Mesendoderm (in vitro differentiated cells): ENCODE measurements around the gene U2SURP. TPM values are rescaled to one million over a fixed set of nuclear protein-coding genes. Genes with fewer than 3 reads are reported as not detected.

Experiments used
- DNase-seq: peaks from one replicate; pipeline ENCODE4 v3.0.0; 2013
- H2AK5ac ChIP-seq: 2 replicates; pipeline ENCODE4 v1.6.1; 2013; ENCODE audit warnings: low read length, inconsistent platforms
- H2BK120ac ChIP-seq: 2 replicates; pipeline ENCODE4 v1.6.1; 2013; ENCODE audit warnings: low read depth, mild to moderate bottlenecking, low read length, moderate library complexity, mixed read lengths
- H2BK15ac ChIP-seq: replicated peaks from 2 replicates; pipeline ENCODE4 v1.6.1; 2013; ENCODE audit warnings: low read depth, mild to moderate bottlenecking, moderate library complexity
- H2BK5ac ChIP-seq: 2 replicates; pipeline ENCODE4 v1.6.1; 2013; ENCODE audit warnings: low read length, inconsistent platforms
- H3K18ac ChIP-seq: 2 replicates; pipeline ENCODE4 v1.6.1; 2013; ENCODE audit warnings: mild to moderate bottlenecking, low read length, mixed read lengths
- H3K23ac ChIP-seq: one replicate; pipeline ENCODE4 v1.6.1; 2013; ENCODE audit warnings: low read length
- H3K27ac ChIP-seq: 2 replicates; pipeline ENCODE4 v1.5.1; 2013; ENCODE audit warnings: low read depth, mild to moderate bottlenecking, inconsistent platforms, low read length, moderate library complexity
- H3K27me3 ChIP-seq: 2 replicates; pipeline ENCODE4 v1.6.1; 2013; ENCODE audit warnings: low read length, control low read depth, mild to moderate bottlenecking, inconsistent platforms; ENCODE audit not compliant: insufficient read depth, poor library complexity
- H3K36me3 ChIP-seq: 2 replicates; pipeline ENCODE4 v1.6.1; 2013; ENCODE audit warnings: low read length, inconsistent platforms; ENCODE audit not compliant: control insufficient read depth, insufficient read depth
- H3K4ac ChIP-seq: one replicate; pipeline ENCODE4 v1.6.1; 2013; ENCODE audit warnings: low read depth, mild to moderate bottlenecking, low read length, moderate library complexity
- H3K4me1 ChIP-seq: 2 replicates; pipeline ENCODE4 v1.6.1; 2013; ENCODE audit warnings: low read depth, low read length, inconsistent platforms; ENCODE audit not compliant: control insufficient read depth
- H3K4me2 ChIP-seq: 2 replicates; pipeline ENCODE4 v1.6.1; 2013; ENCODE audit warnings: low read length
- H3K4me3 ChIP-seq: 2 replicates; pipeline ENCODE4 v1.5.1; 2013; ENCODE audit warnings: mild to moderate bottlenecking, low read length
- H3K56ac ChIP-seq: one replicate; pipeline ENCODE4 v1.6.1; 2013; ENCODE audit warnings: low read length
- H3K79me1 ChIP-seq: 2 replicates; pipeline ENCODE4 v1.6.1; 2013; ENCODE audit warnings: low read length, inconsistent platforms
- H3K79me2 ChIP-seq: 2 replicates; pipeline ENCODE4 v1.6.1; 2013; ENCODE audit warnings: mild to moderate bottlenecking, low read length; ENCODE audit not compliant: control insufficient read depth, insufficient read depth
- H3K9ac ChIP-seq: 2 replicates; pipeline ENCODE4 v1.6.1; 2013; ENCODE audit warnings: low read length, inconsistent platforms
- H4K5ac ChIP-seq: one replicate; pipeline ENCODE4 v1.6.1; 2013; ENCODE audit warnings: low read length
- H4K8ac ChIP-seq: one replicate; pipeline ENCODE4 v1.6.1; 2013; ENCODE audit warnings: low read depth, mild to moderate bottlenecking, control low read depth, low read length, moderate library complexity
- WGBS: extraction: QIAGEN DNeasy Blood & Tissue Kit; methylation state at CpG from one replicate; pipeline ENCODE4 v1.1.7; 2013; ENCODE audit warnings: low lambda C conversion rate, missing lambda C conversion rate; ENCODE audit not compliant: insufficient coverage; ENCODE audit errors: extremely low coverage; 5-methylcytosine and 5-hydroxymethylcytosine counted together
- small RNA-seq: library from polyadenylated mRNA; stranded (forward); fragments of <200 nt; extraction: miRNeasy Mini kit (QIAGEN cat#:217004); gene quantifications from one replicate; pipeline ENCODE3, GENCODE V24; 2013; ENCODE audit not compliant: insufficient read depth

The U2SURP gene

GRCh38 chr3:143109861-143110260 is 108.5 kb downstream of the U2SURP start:
- H3K4me2 ChIP-seq, result no peak overlapping the region
- no peak overlapping the region for H3K56ac ChIP-seq
- H2BK15ac ChIP-seq, result no peak overlapping the region
- H3K79me2 ChIP-seq, result no peaks in the 10 kb centered on the region
- no peak overlapping the region for H2BK5ac ChIP-seq
- no peak overlapping the region for H4K5ac ChIP-seq
- no peak overlapping the region for H4K8ac ChIP-seq
- WGBS, result no CpG with 5 or more reads among the region's 5 CpGs
- no peak overlapping the region for H2BK120ac ChIP-seq
- no peak for DNase-seq
- no peak overlapping the region for H3K27ac ChIP-seq
- no peaks in the 10 kb centered on the region for H3K36me3 ChIP-seq
- no peak overlapping the region for H3K9ac ChIP-seq
- H2AK5ac ChIP-seq, result no peak overlapping the region
- H3K4me1 ChIP-seq, result no peaks in the 10 kb centered on the region
- no peak overlapping the region for H3K23ac ChIP-seq
- H3K18ac ChIP-seq, result no peak overlapping the region
- H3K4me3 ChIP-seq, result no peak overlapping the region
- no peaks in the 10 kb centered on the region for H3K79me1 ChIP-seq
- H3K4ac ChIP-seq, result peak overlapping the region; percentile 25
- no peaks in the 10 kb centered on the region for H3K27me3 ChIP-seq

Small RNA genes within 50 kb of the gene (small RNA-seq; reads per million reads assigned to genes)
- gene AC021074.2, result not detected
